Activated T-helper 1 cell treated with anti-CD3 and anti-CD28 coated beads, Interleukin-12 subunit alpha, Interleukin-12 subunit beta, Interleukin-2, Interleukin-4 antibody, amounts not matched to agents 30 ng/mL and 10 ng/mL and 1 ng/mL, durations not matched to agents 14 hours and 24 hours and 36 hours (primary cell): ENCODE measurements around the gene AKR1A1. TPM values are rescaled to one million over a fixed set of nuclear protein-coding genes. Genes with fewer than 3 reads are reported as not detected.

Experiments used
- DNase-seq: peaks from one replicate; pipeline ENCODE4 v3.0.0; 2021; ENCODE audit warnings: low spot score
- H3K27ac Mint-ChIP-seq: one replicate; pipeline ENCODE4 v1.8.0; 2021; ENCODE audit warnings: mild to moderate bottlenecking, mixed read lengths
- H3K27me3 Mint-ChIP-seq: one replicate; pipeline ENCODE4 v1.8.0; 2022; ENCODE audit warnings: mild to moderate bottlenecking, moderate library complexity, mixed read lengths; ENCODE audit not compliant: insufficient read depth
- H3K36me3 Mint-ChIP-seq: one replicate; pipeline ENCODE4 v1.8.0; 2021; ENCODE audit warnings: low read depth, mixed read lengths
- H3K4me1 Mint-ChIP-seq: one replicate; pipeline ENCODE4 v1.8.0; 2021; ENCODE audit warnings: low read depth, mixed read lengths
- H3K4me3 Mint-ChIP-seq: one replicate; pipeline ENCODE4 v1.8.0; 2021; ENCODE audit warnings: mild to moderate bottlenecking, moderate library complexity, mixed read lengths
- H3K9me3 Mint-ChIP-seq: one replicate; pipeline ENCODE4 v1.8.0; 2021; ENCODE audit warnings: mixed read lengths
- intact Hi-C: fragments of 100-400 bp; cut with micrococcal nuclease; formaldehyde crosslinking; loops from one replicate; pipeline ENCODE4 v1.15.1; 2024
- total RNA-seq: library from RNA; stranded (reverse); gene quantifications from 2 replicates; pipeline ENCODE4 v1.2.3, GENCODE V29; 2022

AKR1A1 gene
- total RNA-seq, 1 donor from 2014 or later, result 194 TPM

- Mint-ChIP-seq H3K27me3 (no peaks in the 10 kb centered on the region), H3K36me3 (peaks cover 48% of the 10 kb centered on the region), H3K4me3 (no peak overlapping the region), H3K27ac (no peak overlapping the region), H3K9me3 (no peaks in the 10 kb centered on the region), H3K4me1 (peaks cover 15% of the 10 kb centered on the region)
- intact Hi-C loops, result no loop called here
- no peak for DNase-seq
Observed at GRCh38 chr1:45563843-45564242, 13.2 kb downstream of the AKR1A1 start.

GRCh38 chr1:45566722-45567121, 16.1 kb downstream of the AKR1A1 start:
- Mint-ChIP-seq H3K27me3 (no peaks in the 10 kb centered on the region), H3K4me3 (no peak overlapping the region), H3K36me3 (peaks cover 50% of the 10 kb centered on the region), H3K27ac (no peak overlapping the region), H3K9me3 (no peaks in the 10 kb centered on the region), H3K4me1 (peaks cover 17% of the 10 kb centered on the region)
- intact Hi-C loops, result no loop called here
- DNase-seq, result no peak

- Mint-ChIP-seq H3K9me3 (no peaks in the 10 kb centered on the region), H3K27ac (no peak overlapping the region)
Observed at GRCh38 chr1:45567911-45568310, 17.3 kb downstream of the AKR1A1 start.

GRCh38 chr1:45568421-45568820, 17.8 kb downstream of the AKR1A1 start:
- no peak overlapping the region for H3K27ac Mint-ChIP-seq
- intact Hi-C loops, result no loop called here
- no peak for DNase-seq
- H3K27me3 Mint-ChIP-seq, result no peaks in the 10 kb centered on the region
- peaks cover 17% of the 10 kb centered on the region for H3K4me1 Mint-ChIP-seq
- peaks cover 43% of the 10 kb centered on the region for H3K36me3 Mint-ChIP-seq
- no peak overlapping the region for H3K4me3 Mint-ChIP-seq
- no peaks in the 10 kb centered on the region for H3K9me3 Mint-ChIP-seq

More at GRCh38 chr1:45567911-45568310, 17.3 kb downstream of the AKR1A1 start:
- peaks cover 46% of the 10 kb centered on the region for H3K36me3 Mint-ChIP-seq
- no peak for DNase-seq
- intact Hi-C loops, result no loop called here
- peaks cover 17% of the 10 kb centered on the region for H3K4me1 Mint-ChIP-seq
- H3K4me3 Mint-ChIP-seq, result no peak overlapping the region
- H3K27me3 Mint-ChIP-seq, result no peaks in the 10 kb centered on the region

- Mint-ChIP-seq H3K36me3 (peaks cover 36% of the 10 kb centered on the region), H3K27me3 (no peaks in the 10 kb centered on the region), H3K4me1 (peaks cover 9% of the 10 kb centered on the region), H3K4me3 (no peak overlapping the region), H3K27ac (no peak overlapping the region), H3K9me3 (no peaks in the 10 kb centered on the region)
- intact Hi-C loops, result no loop called here
- DNase-seq, result no peak
Observed at GRCh38 chr1:45569571-45569961, 18.9 kb downstream of the AKR1A1 start.

GRCh38 chr1:45569962-45570581, 19.4 kb downstream of the AKR1A1 start:
- peak; percentile 57 for DNase-seq
- H3K9me3 Mint-ChIP-seq, result no peaks in the 10 kb centered on the region
- no peaks in the 10 kb centered on the region for H3K27me3 Mint-ChIP-seq
- H3K27ac Mint-ChIP-seq, result no peak overlapping the region
- peaks cover 9% of the 10 kb centered on the region for H3K4me1 Mint-ChIP-seq
- H3K36me3 Mint-ChIP-seq, result peaks cover 36% of the 10 kb centered on the region
- H3K4me3 Mint-ChIP-seq, result no peak overlapping the region
- intact Hi-C loops, result loop anchor here (1.0 to 2.0 kb wide), 6 partner anchors 13 to 211 kb away; partner anchors contain the start of genes CCDC163, MMACHC and PRDX1

GRCh38 chr1:45570631-45571030, 20.0 kb downstream of the AKR1A1 start:
- intact Hi-C loops, result loop anchor here (1.0 to 2.0 kb wide), 6 partner anchors 13 to 211 kb away; partner anchors contain the start of genes CCDC163, MMACHC and PRDX1
- Mint-ChIP-seq H3K27me3 (no peaks in the 10 kb centered on the region), H3K9me3 (no peaks in the 10 kb centered on the region), H3K4me1 (peaks cover 9% of the 10 kb centered on the region), H3K4me3 (no peak overlapping the region), H3K27ac (no peak overlapping the region), H3K36me3 (peaks cover 36% of the 10 kb centered on the region)
- no peak for DNase-seq

GRCh38 chr1:45573231-45573804, 22.7 kb downstream of the AKR1A1 start:
- DNase-seq, result no peak
- intact Hi-C loops, result no loop called here
- Mint-ChIP-seq H3K36me3 (peaks cover 15% of the 10 kb centered on the region), H3K9me3 (no peaks in the 10 kb centered on the region), H3K27ac (no peak overlapping the region), H3K27me3 (no peaks in the 10 kb centered on the region), H3K4me3 (no peak overlapping the region), H3K4me1 (peaks cover 9% of the 10 kb centered on the region)

GRCh38 chr1:45574105-45574626, 23.5 kb downstream of the AKR1A1 start:
- H3K4me1 Mint-ChIP-seq, result peaks cover 9% of the 10 kb centered on the region
- no peak overlapping the region for H3K4me3 Mint-ChIP-seq
- intact Hi-C loops, result no loop called here
- no peak for DNase-seq
- H3K9me3 Mint-ChIP-seq, result no peaks in the 10 kb centered on the region
- no peak overlapping the region for H3K27ac Mint-ChIP-seq
- H3K36me3 Mint-ChIP-seq, result peaks cover 15% of the 10 kb centered on the region
- H3K27me3 Mint-ChIP-seq, result no peaks in the 10 kb centered on the region

- peak overlapping the region; percentile 98 for H3K27ac Mint-ChIP-seq
- peak; percentile 93 for DNase-seq
- H3K27me3 Mint-ChIP-seq, result no peaks in the 10 kb centered on the region
- H3K36me3 Mint-ChIP-seq, result peaks cover 5% of the 10 kb centered on the region
- intact Hi-C loops, result loop anchor here (1.0 to 10.0 kb wide), 8 partner anchors 13 to 848 kb away; partner anchors contain the start of genes BTBD19, CCDC163, DYNLT4 and KIF2C
- peaks cover 29% of the 10 kb centered on the region for H3K4me1 Mint-ChIP-seq
- no peaks in the 10 kb centered on the region for H3K9me3 Mint-ChIP-seq
- H3K4me3 Mint-ChIP-seq, result peak overlapping the region; percentile 100
Observed at GRCh38 chr1:45583264-45583665, 32.6 kb downstream of the AKR1A1 start.

- DNase-seq, result peak; percentile 91
- no peaks in the 10 kb centered on the region for H3K9me3 Mint-ChIP-seq
- no peaks in the 10 kb centered on the region for H3K27me3 Mint-ChIP-seq
- peaks cover 29% of the 10 kb centered on the region for H3K4me1 Mint-ChIP-seq
- H3K4me3 Mint-ChIP-seq, result peak within 1 kb of the TSS; percentile 100
- peaks cover 5% of the 10 kb centered on the region for H3K36me3 Mint-ChIP-seq
- peak within 1 kb of the TSS; percentile 98 for H3K27ac Mint-ChIP-seq
- intact Hi-C loops, result loop anchor here (1.0 to 10.0 kb wide), 17 partner anchors 14 to 910 kb away; partner anchors contain the start of genes ARMH1, BTBD19, CCDC163 and DYNLT4
Observed at GRCh38 chr1:45583666-45584350, 33.2 kb downstream of the AKR1A1 start, which contains the start of gene NASP. NASP (plus strand) TSS chr1:45584041; CDS start chr1:45584147, 106 bp downstream.

GRCh38 chr1:45584351-45585109, 33.9 kb downstream of the AKR1A1 start:
- DNase-seq, result peak; percentile 82
- H3K4me3 Mint-ChIP-seq, result peak overlapping the region; percentile 100
- intact Hi-C loops, result loop anchor here (1.0 to 10.0 kb wide), 12 partner anchors 33 to 910 kb away; partner anchors contain the start of genes ARMH1, BTBD19, DYNLT4 and KIF2C
- H3K4me1 Mint-ChIP-seq, result peaks cover 29% of the 10 kb centered on the region
- no peaks in the 10 kb centered on the region for H3K9me3 Mint-ChIP-seq
- peaks cover 5% of the 10 kb centered on the region for H3K36me3 Mint-ChIP-seq
- H3K27me3 Mint-ChIP-seq, result no peaks in the 10 kb centered on the region
- H3K27ac Mint-ChIP-seq, result peak overlapping the region; percentile 98
